ENCODE results near the gene DDX39A.
"Not testable (repeated sequence)": the region's sequence is repeated elsewhere in the genome, so short reads cannot be mapped to it uniquely, and the experiment has no call there.

The DDX39A gene

GRCh38 chr19:14407605-14408484 is 11.3 kb downstream of the DDX39A start:
- H3K4me3 ChIP-seq (ENCODE audit: low read length): no peak overlapping the region
- no peak for DNase-seq (ENCODE audit: low read depth)
- TF ChIP-seq CTCF (conservative IDR thresholded peaks at IDR 0.05; ENCODE audit: low read depth, low read length): no peak

- no peak for DNase-seq (ENCODE audit: low read depth)
- no peak overlapping the region for H3K4me3 ChIP-seq (ENCODE audit: low read length)
- no peak for TF ChIP-seq CTCF (conservative IDR thresholded peaks at IDR 0.05; ENCODE audit: low read depth, low read length)
These were observed 12.3 kb downstream of the DDX39A start for GRCh38 chr19:14406645-14407401.

DNA sequence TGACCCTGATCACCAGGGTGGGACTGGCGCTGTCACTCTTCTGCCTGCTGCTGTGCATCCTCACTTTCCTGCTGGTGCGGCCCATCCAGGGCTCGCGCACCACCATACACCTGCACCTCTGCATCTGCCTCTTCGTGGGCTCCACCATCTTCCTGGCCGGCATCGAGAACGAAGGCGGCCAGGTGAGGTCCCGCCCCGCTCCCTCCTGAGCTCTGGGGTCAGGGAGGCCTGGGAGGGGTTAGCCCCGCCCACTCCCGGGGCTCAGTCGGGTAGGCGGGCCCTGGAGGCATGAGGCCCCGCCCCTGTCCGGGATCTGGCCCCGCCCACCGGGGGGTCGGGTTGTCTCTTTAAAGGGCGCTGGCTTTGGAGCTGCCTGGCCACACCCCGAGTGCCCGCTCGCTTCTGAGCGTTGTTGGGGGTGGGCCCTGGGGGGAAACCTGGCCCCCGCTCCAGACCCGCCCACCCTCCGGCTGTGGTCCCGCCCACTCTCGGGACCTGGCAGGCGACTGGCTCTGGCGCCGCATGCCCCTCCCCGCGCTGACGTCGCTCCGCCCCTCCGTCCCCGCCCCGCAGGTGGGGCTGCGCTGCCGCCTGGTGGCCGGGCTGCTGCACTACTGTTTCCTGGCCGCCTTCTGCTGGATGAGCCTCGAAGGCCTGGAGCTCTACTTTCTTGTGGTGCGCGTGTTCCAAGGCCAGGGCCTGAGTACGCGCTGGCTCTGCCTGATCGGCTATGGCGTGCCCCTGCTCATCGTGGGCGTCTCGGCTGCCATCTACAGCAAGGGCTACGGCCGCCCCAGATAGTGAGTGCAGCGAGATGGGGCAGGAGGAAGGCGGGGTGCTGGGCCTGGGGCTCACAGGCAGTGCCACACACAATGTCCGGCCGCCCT is 13.1 kb downstream of the DDX39A start:
- DNase-seq (ENCODE audit: low read depth): peak; percentile 69
- peak overlapping the region; percentile 33 for H3K4me3 ChIP-seq (ENCODE audit: low read length)
- TF ChIP-seq CTCF (conservative IDR thresholded peaks at IDR 0.05; ENCODE audit: low read depth, low read length): peak; percentile 72

- no peak for TF ChIP-seq CTCF (conservative IDR thresholded peaks at IDR 0.05; ENCODE audit: low read depth, low read length)
- no peak for DNase-seq (ENCODE audit: low read depth)
- H3K4me3 ChIP-seq (ENCODE audit: low read length): peak overlapping the region; percentile 33
These were observed 13.8 kb downstream of the DDX39A start for GRCh38 chr19:14405380-14405757.

- DNase-seq (ENCODE audit: low read depth): no peak
- no peak overlapping the region for H3K4me3 ChIP-seq (ENCODE audit: low read length)
- no peak for TF ChIP-seq CTCF (conservative IDR thresholded peaks at IDR 0.05; ENCODE audit: low read depth, low read length)
These were observed 14.8 kb downstream of the DDX39A start for GRCh38 chr19:14404312-14404711.

GRCh38 chr19:14403145-14403930 is 15.8 kb downstream of the DDX39A start:
- not testable (repeated sequence) for DNase-seq (ENCODE audit: low read depth)

More at GRCh38 chr19:14403145-14403930, 15.8 kb downstream of the DDX39A start:
- not testable (repeated sequence) for H3K4me3 ChIP-seq (ENCODE audit: low read length)

Measured in retinal pigment epithelial cell (primary cell).